IMR-90 (cell line): ENCODE measurements around the gene CDK6. TPM values are rescaled to one million over a fixed set of nuclear protein-coding genes. Genes with fewer than 3 reads are reported as not detected.

Experiments used
- ATAC-seq: fragments of 200-7000 bp; cut with Tn5 transposase; 2 replicates; pipeline ENCODE4 v1.9.1; 2020; ENCODE audit warnings: low read depth, mild to moderate bottlenecking, moderate library complexity
- BruUV-seq: library from RNA; stranded (reverse); fragments of 400-500 nt; replicated peaks from 2 replicates; lab custom pipeline; 2021; lab: Mats Ljungman, UMichigan
- CTCF ChIA-PET: fragments of 300-600 bp; formaldehyde crosslinking; extraction: SDS; loops from one replicate; lab custom pipeline; 2021; ENCODE audit warnings: antibody characterized with exemption; lab: Yijun Ruan, JAX
- POLR2A ChIA-PET: fragments of 300-600 bp; sonication (Branson Sonifier 250); formaldehyde crosslinking; loops from one replicate; lab custom pipeline; 2022; ENCODE audit warnings: antibody characterized with exemption; ENCODE audit not compliant: unreplicated experiment; lab: Charles Lee
- DNase-seq: peaks from one replicate; pipeline ENCODE4 v3.0.0; 2013
- H2AFZ ChIP-seq: replicated peaks from 2 replicates; pipeline ENCODE3; 2013; ENCODE audit warnings: low read length, mild to moderate bottlenecking; ENCODE audit not compliant: poor library complexity
- H2AK5ac ChIP-seq: 2 replicates; pipeline ENCODE4 v1.6.1; 2013; ENCODE audit warnings: low read depth, low read length, inconsistent platforms
- H2AK9ac ChIP-seq: replicated peaks from 2 replicates; pipeline ENCODE3; 2013; ENCODE audit warnings: mild to moderate bottlenecking, low read depth, low read length, moderate library complexity; ENCODE audit not compliant: poor library complexity
- H2BK120ac ChIP-seq: 2 replicates; pipeline ENCODE4 v1.6.1; 2013; ENCODE audit warnings: low read depth, low read length, inconsistent platforms
- H2BK15ac ChIP-seq: 3 replicates; pipeline ENCODE4 v1.6.1; 2013; ENCODE audit warnings: low read depth, low read length, inconsistent platforms
- H2BK20ac ChIP-seq: 2 replicates; pipeline ENCODE4 v1.6.1; 2013; ENCODE audit warnings: low read depth, mild to moderate bottlenecking, inconsistent platforms, low read length, moderate library complexity
- H2BK5ac ChIP-seq: 2 replicates; pipeline ENCODE4 v1.6.1; 2013; ENCODE audit warnings: mild to moderate bottlenecking, low read depth, low read length, inconsistent platforms; ENCODE audit not compliant: poor library complexity, severe bottlenecking
- H3K14ac ChIP-seq: replicated peaks from 2 replicates; pipeline ENCODE4 v1.6.1; 2013; ENCODE audit warnings: low read depth, low read length, inconsistent platforms
- H3K18ac ChIP-seq: 2 replicates; pipeline ENCODE4 v1.6.1; 2013; ENCODE audit warnings: low read depth, low read length, control low read depth
- H3K23ac ChIP-seq: 2 replicates; pipeline ENCODE4 v1.6.1; 2013; ENCODE audit warnings: low read depth, low read length, inconsistent platforms
- H3K27ac ChIP-seq: 2 replicates; pipeline ENCODE4 v1.5.1; 2013; ENCODE audit warnings: mild to moderate bottlenecking, control low read depth, low read length; ENCODE audit not compliant: insufficient read depth
- H3K27me3 ChIP-seq: 2 replicates; pipeline ENCODE4 v1.6.1; 2013; ENCODE audit warnings: low read length; ENCODE audit not compliant: control insufficient read depth, insufficient read depth
- H3K36me3 ChIP-seq: 2 replicates; pipeline ENCODE4 v1.6.1; 2013; ENCODE audit warnings: low read length, mixed read lengths; ENCODE audit not compliant: control insufficient read depth, insufficient read depth
- H3K4ac ChIP-seq: 2 replicates; pipeline ENCODE4 v1.6.1; 2013; ENCODE audit warnings: low read depth, low read length, inconsistent platforms
- H3K4me1 ChIP-seq: 2 replicates; pipeline ENCODE4 v1.6.1; 2013; ENCODE audit warnings: low read length, mixed read lengths; ENCODE audit not compliant: control insufficient read depth, insufficient read depth
- H3K4me2 ChIP-seq: 2 replicates; pipeline ENCODE4 v1.6.1; 2013; ENCODE audit warnings: low read depth, mild to moderate bottlenecking, control low read depth, low read length, moderate library complexity
- H3K4me3 ChIP-seq: 2 replicates; pipeline ENCODE4 v1.5.1; 2013; ENCODE audit warnings: low read depth, mild to moderate bottlenecking, control low read depth, low read length, moderate library complexity; ENCODE audit not compliant: insufficient read depth
- H3K56ac ChIP-seq: 2 replicates; pipeline ENCODE4 v1.6.1; 2013; ENCODE audit warnings: low read length, inconsistent platforms; ENCODE audit not compliant: insufficient read depth; ENCODE audit errors: extremely low read depth
- H3K79me1 ChIP-seq, 2 experiments: 2 replicates each; pipeline ENCODE4 v1.6.1; 2013; ENCODE audit warnings: low read length in 2 of 2, inconsistent platforms in 1 of 2, low read depth in 1 of 2
- H3K9ac ChIP-seq: 2 replicates; pipeline ENCODE4 v1.6.1; 2013; ENCODE audit warnings: low read depth, low read length, control low read depth
- H3K9me1 ChIP-seq: 2 replicates; pipeline ENCODE4 v1.6.1; 2013; ENCODE audit warnings: low read length, inconsistent platforms; ENCODE audit not compliant: insufficient read depth
- H3K9me3 ChIP-seq: 2 replicates; pipeline ENCODE4 v1.6.1; 2013; ENCODE audit warnings: low read length; ENCODE audit not compliant: control insufficient read depth, insufficient read depth
- H4K20me1 ChIP-seq: 2 replicates; pipeline ENCODE4 v1.6.1; 2013; ENCODE audit warnings: low read length, inconsistent platforms; ENCODE audit not compliant: insufficient read depth
- H4K5ac ChIP-seq: 2 replicates; pipeline ENCODE4 v1.6.1; 2013; ENCODE audit warnings: mild to moderate bottlenecking, low read depth, low read length, control low read depth
- H4K8ac ChIP-seq, 2 experiments: 2 replicates each; pipeline ENCODE4 v1.6.1; 2013; ENCODE audit warnings: low read depth in 2 of 2, low read length in 2 of 2, control low read depth in 1 of 2, inconsistent platforms in 1 of 2
- H4K91ac ChIP-seq: 2 replicates; pipeline ENCODE4 v1.6.1; 2013; ENCODE audit warnings: low read depth, low read length, inconsistent platforms; ENCODE audit not compliant: insufficient read depth
- BHLHE40 ChIP-seq: fragments of 150-350 bp; IDR thresholded peaks from 2 replicates; pipeline ENCODE4 v1.6.1; 2016; ENCODE audit warnings: mild to moderate bottlenecking, low read depth, low read length
- CEBPB ChIP-seq: IDR thresholded peaks from 2 replicates; pipeline ENCODE4 v1.6.1; 2012; ENCODE audit warnings: low read depth, low read length, improper control_type of control experiment
- CHD1 ChIP-seq: IDR thresholded peaks from 2 replicates; pipeline ENCODE4 v1.6.1; 2012; ENCODE audit warnings: low read depth, low read length, improper control_type of control experiment
- CTCF ChIP-seq: conservative IDR thresholded peaks from 2 replicates; pipeline ENCODE4 v1.5.1; 2012; ENCODE audit warnings: mild to moderate bottlenecking, low read depth, low read length, improper control_type of control experiment
- ELK1 ChIP-seq: fragments of 150-350 bp; IDR thresholded peaks from 2 replicates; pipeline ENCODE4 v1.6.1; 2016; ENCODE audit warnings: low read depth, mild to moderate bottlenecking, low read length, moderate library complexity, borderline replicate concordance
- FOS ChIP-seq: fragments of 150-350 bp; IDR thresholded peaks from 2 replicates; pipeline ENCODE4 v1.6.1; 2016; ENCODE audit warnings: low read depth, low read length
- MAFK ChIP-seq: IDR thresholded peaks from 2 replicates; pipeline ENCODE4 v1.6.1; 2012; ENCODE audit warnings: low read depth, low read length, improper control_type of control experiment
- MXI1 ChIP-seq: IDR thresholded peaks from 2 replicates; pipeline ENCODE4 v1.6.1; 2012; ENCODE audit warnings: low read depth, mild to moderate bottlenecking, low read length, moderate library complexity, borderline replicate concordance
- NFE2L2 ChIP-seq: fragments of 150-350 bp; IDR thresholded peaks from 2 replicates; pipeline ENCODE4 v1.6.1; 2016; ENCODE audit warnings: low read depth, mild to moderate bottlenecking, low read length
- POLR2A ChIP-seq: IDR thresholded peaks from 2 replicates; pipeline ENCODE4 v1.6.1; 2012; ENCODE audit warnings: mild to moderate bottlenecking, low read depth, low read length
- RAD21 ChIP-seq: IDR thresholded peaks from 2 replicates; pipeline ENCODE4 v1.6.1; 2012; ENCODE audit warnings: low read length, improper control_type of control experiment
- RCOR1 ChIP-seq: IDR thresholded peaks from 2 replicates; pipeline ENCODE4 v1.6.1; 2012; ENCODE audit warnings: mild to moderate bottlenecking, low read length, improper control_type of control experiment; ENCODE audit not compliant: insufficient replicate concordance
- RFX5 ChIP-seq: IDR thresholded peaks from 2 replicates; pipeline ENCODE4 v1.8.0; 2012; ENCODE audit warnings: low read depth, mild to moderate bottlenecking, low read length, moderate library complexity
- SMC3 ChIP-seq: fragments of 150-350 bp; IDR thresholded peaks from 2 replicates; pipeline ENCODE4 v1.6.1; 2016; ENCODE audit warnings: low read depth, mild to moderate bottlenecking, antibody characterized with exemption, low read length, moderate library complexity
- USF2 ChIP-seq: fragments of 150-350 bp; IDR thresholded peaks from 2 replicates; pipeline ENCODE4 v1.6.1; 2017; ENCODE audit warnings: mild to moderate bottlenecking, antibody characterized with exemption, low read length, low read depth
- WGBS, 2 experiments: methylation state at CpG; one replicate each; pipeline versions ENCODE4 v1.1.5 to v1.1.7; 2013; ENCODE audit warnings: missing lambda C conversion rate in 2 of 2; ENCODE audit not compliant: insufficient read length in 1 of 2; ENCODE audit errors: extremely low coverage in 2 of 2; 5-methylcytosine and 5-hydroxymethylcytosine counted together
- dilution Hi-C: fragments of 300-500 bp; cut with HindIII; formaldehyde crosslinking; loops from one replicate; pipeline ENCODE4 v1.14.3; 2018; ENCODE audit warnings: low sequenced_read_pairs; ENCODE audit not compliant: unreplicated experiment
- in situ Hi-C: fragments of 300-500 bp; cut with MboI; formaldehyde crosslinking; loops from 3 replicates; pipeline ENCODE4 v1.14.3; 2019; ENCODE audit warnings: low sequenced_read_pairs, inconsistent platforms, mixed read lengths
- intact Hi-C: fragments of 100-400 bp; cut with micrococcal nuclease; formaldehyde crosslinking; loops from 2 replicates; pipeline ENCODE4 v1.10.0; 2022
- polyA plus RNA-seq, 3 experiments: library from polyadenylated mRNA; depleted of rRNA; stranded (reverse); fragments of >200 nt; gene quantifications; 2 replicates each; pipeline ENCODE4 v1.2.3, GENCODE V29; 2012; ENCODE audit warnings: low replicate concordance in 1 of 3
- total RNA-seq: library from RNA; depleted of rRNA; stranded (reverse); fragments of >200 nt; gene quantifications from 2 replicates; pipeline ENCODE4 v1.2.3, GENCODE V29; 2012

The CDK6 gene
- total and polyA plus RNA-seq, 2 of the 4 experiments (the other 2 are of a cell fraction) = 21.5 to 195 TPM

GRCh38 chr7:92624298-92624996 lies 211.9 kb downstream of the CDK6 start:
- no peak overlapping the region for H2BK120ac ChIP-seq
- TF ChIP-seq BHLHE40 = no peak
- TF ChIP-seq CTCF = no peak
- TF ChIP-seq SMC3 = no peak
- TF ChIP-seq RFX5 = no peak
- TF ChIP-seq CEBPB = no peak
- TF ChIP-seq RCOR1 = no peak
- no peak for TF ChIP-seq RAD21
- no peak for TF ChIP-seq CHD1
- TF ChIP-seq FOS = no peak
- TF ChIP-seq ELK1 = no peak
- TF ChIP-seq USF2 = no peak
- no peak for TF ChIP-seq MXI1
- no peak for TF ChIP-seq POLR2A
- no peak for TF ChIP-seq NFE2L2
- TF ChIP-seq MAFK = no peak
- no peak overlapping the region for H4K8ac ChIP-seq
- H3K9me1 ChIP-seq = peaks cover 10% of the 10 kb centered on the region
- no peak overlapping the region for H3K4me2 ChIP-seq
- no CpG with 5 or more reads among the region's 2 CpGs for WGBS, 2 experiments
- H3K4ac ChIP-seq = no peak overlapping the region
- H4K5ac ChIP-seq = no peak overlapping the region
- H2AK5ac ChIP-seq = no peak overlapping the region
- H3K9ac ChIP-seq = no peak overlapping the region
- no peak overlapping the region for H4K91ac ChIP-seq
- dilution Hi-C loops = no loop called here
- H3K4me3 ChIP-seq = no peak overlapping the region
- H2AK9ac ChIP-seq = no peak overlapping the region
- peaks cover 20% of the 10 kb centered on the region; the same call in 1 of the 2 replicates for H4K20me1 ChIP-seq
- no peak overlapping the region for H2BK5ac ChIP-seq
- no TSS peak for BruUV-seq
- CTCF ChIA-PET = interaction anchor here (0.6 kb wide), 1 partner anchor 162 kb away, joined by 4 read pairs; no protein-coding TSS in a partner anchor
- no peak overlapping the region for H3K56ac ChIP-seq
- no peaks in the 10 kb centered on the region for H3K27me3 ChIP-seq
- no peak overlapping the region for H2AFZ ChIP-seq
- no peaks in the 10 kb centered on the region; the same call in 1 of the 2 replicates for H3K9me3 ChIP-seq
- no peak overlapping the region for H3K27ac ChIP-seq
- H3K4me1 ChIP-seq = peaks cover 7% of the 10 kb centered on the region
- intact Hi-C loops = loop anchor here (5.0 kb wide), 3 partner anchors 128 to 603 kb away; partner anchors contain the start of gene HEPACAM2
- DNase-seq (no peak), ATAC-seq (no peak)
- H2BK20ac ChIP-seq = no peak overlapping the region
- no peak overlapping the region for H3K18ac ChIP-seq
- in situ Hi-C loops = loop anchor here (5.0 kb wide), 3 partner anchors 73 to 428 kb away; no protein-coding TSS in a partner anchor
- H2BK15ac ChIP-seq = no peak overlapping the region
- no peak overlapping the region for H3K14ac ChIP-seq
- H3K23ac ChIP-seq = no peak overlapping the region
- peaks cover 39 to 65% of the 10 kb centered on the region in 2 experiments for H3K79me1 ChIP-seq
- peaks cover 5% of the 10 kb centered on the region for H3K36me3 ChIP-seq
- POLR2A ChIA-PET = no interaction called here
